HepG2 (cell line): ENCODE results near the gene THADA. TPM values are rescaled to one million over a fixed set of nuclear protein-coding genes. Genes with fewer than 3 reads are reported as not detected.

Source experiments
- AGO2 ChIP-seq: fragments of 200-400 bp; formaldehyde crosslinking; optimal IDR thresholded peaks from 2 replicates; pipeline ENCODE3; 2017; ENCODE audit warnings: mild to moderate bottlenecking, low read depth, low read length, moderate library complexity
- ATF4 ChIP-seq, 2 experiments: fragments of 450-650 bp in 1 of 2; sonication (generic) in 1 of 2; formaldehyde crosslinking; IDR thresholded peaks; 2 replicates each; pipeline versions ENCODE4 v1.5.0 to v1.8.0; 2020 to 2022; ENCODE audit warnings: mild to moderate bottlenecking in 1 of 2, missing genetic modification reagents in 1 of 2
- BRF2 ChIP-seq: sonication (generic); formaldehyde crosslinking; IDR thresholded peaks from 2 replicates; pipeline ENCODE4 v1.8.1; 2022; ENCODE audit warnings: mild to moderate bottlenecking, missing genetic modification reagents
- DR1 ChIP-seq: sonication (generic); formaldehyde crosslinking; IDR thresholded peaks from 2 replicates; pipeline ENCODE4 v1.8.0; 2021; ENCODE audit warnings: mild to moderate bottlenecking, missing genetic modification reagents, inconsistent platforms
- EEA1 ChIP-seq: sonication (generic); formaldehyde crosslinking; IDR thresholded peaks from 2 replicates; pipeline ENCODE4 v1.5.1; 2020; ENCODE audit warnings: mild to moderate bottlenecking, missing genetic modification reagents, borderline replicate concordance
- EED ChIP-seq: sonication (generic); formaldehyde crosslinking; IDR thresholded peaks from 2 replicates; pipeline ENCODE4 v1.5.0; 2020; ENCODE audit warnings: mild to moderate bottlenecking, missing genetic modification reagents
- FOSL1 ChIP-seq: sonication (generic); formaldehyde crosslinking; IDR thresholded peaks from 2 replicates; pipeline ENCODE4 v1.9.0; 2021; ENCODE audit warnings: missing genetic modification reagents, borderline replicate concordance
- PAWR ChIP-seq: sonication (generic); formaldehyde crosslinking; IDR thresholded peaks from 2 replicates; pipeline ENCODE4 v1.4.0; 2020; ENCODE audit warnings: missing genetic modification reagents, mild to moderate bottlenecking, borderline replicate concordance
- POGZ ChIP-seq: sonication (generic); formaldehyde crosslinking; IDR thresholded peaks from 2 replicates; pipeline ENCODE4 v1.4.0; 2020; ENCODE audit warnings: mild to moderate bottlenecking, missing genetic modification reagents
- RBM39 ChIP-seq: fragments of 200-400 bp; formaldehyde crosslinking; IDR thresholded peaks from one replicate; pipeline ENCODE4 v1.6.1; 2018; ENCODE audit warnings: antibody characterized with exemption, mild to moderate bottlenecking, low read depth, low read length; ENCODE audit not compliant: poor library complexity, severe bottlenecking
- RORA ChIP-seq: sonication (generic); formaldehyde crosslinking; IDR thresholded peaks from 2 replicates; pipeline ENCODE4 v1.5.0; 2020; ENCODE audit warnings: mild to moderate bottlenecking, missing genetic modification reagents, moderate library complexity
- RXRA ChIP-seq: sonication (generic); formaldehyde crosslinking; IDR thresholded peaks from 2 replicates; pipeline ENCODE4 v1.5.1; 2020; ENCODE audit warnings: missing genetic modification reagents
- SAFB2 ChIP-seq: sonication (generic); formaldehyde crosslinking; IDR thresholded peaks from 2 replicates; pipeline ENCODE4 v1.5.1; 2020; ENCODE audit warnings: missing genetic modification reagents, low read depth, mild to moderate bottlenecking, borderline replicate concordance
- SIX4 ChIP-seq: sonication (generic); formaldehyde crosslinking; IDR thresholded peaks from 2 replicates; pipeline ENCODE4 v1.4.0; 2020; ENCODE audit warnings: missing genetic modification reagents
- TBL1XR1 ChIP-seq: fragments of 150-350 bp; IDR thresholded peaks from 2 replicates; pipeline ENCODE4 v1.6.1; 2014; ENCODE audit warnings: borderline replicate concordance, low read length; ENCODE audit not compliant: partially characterized antibody
- TRIM24 ChIP-seq: sonication (generic); formaldehyde crosslinking; IDR thresholded peaks from 2 replicates; pipeline ENCODE4 v1.8.0; 2022; ENCODE audit warnings: mild to moderate bottlenecking, missing genetic modification reagents
- ZGPAT ChIP-seq: IDR thresholded peaks from 2 replicates; pipeline ENCODE4 v1.6.1; 2016; ENCODE audit warnings: mild to moderate bottlenecking
- ZNF207 ChIP-seq: fragments of 450-650 bp; IDR thresholded peaks from 2 replicates; pipeline ENCODE4 v1.6.1; 2016; ENCODE audit warnings: antibody characterized with exemption, borderline replicate concordance
- ZNF292 ChIP-seq: sonication (generic); formaldehyde crosslinking; IDR thresholded peaks from 2 replicates; pipeline ENCODE4 v1.8.1; 2022; ENCODE audit warnings: mild to moderate bottlenecking, low read depth, missing genetic modification reagents, borderline replicate concordance
- ZNF34 ChIP-seq: sonication (generic); formaldehyde crosslinking; IDR thresholded peaks from 2 replicates; pipeline ENCODE4 v1.4.0; 2020; ENCODE audit warnings: mild to moderate bottlenecking, missing genetic modification reagents, borderline replicate concordance
- ZNF343 ChIP-seq: sonication (generic); formaldehyde crosslinking; IDR thresholded peaks from 2 replicates; pipeline ENCODE4 v1.4.0; 2020; ENCODE audit warnings: mild to moderate bottlenecking, missing genetic modification reagents
- ZNF670 ChIP-seq: sonication (generic); formaldehyde crosslinking; IDR thresholded peaks from 2 replicates; pipeline ENCODE4 v1.8.0; 2022; ENCODE audit warnings: mild to moderate bottlenecking, missing genetic modification reagents, borderline replicate concordance
- ZNF878 ChIP-seq: sonication (generic); formaldehyde crosslinking; IDR thresholded peaks from 2 replicates; pipeline ENCODE4 v1.8.1; 2023; ENCODE audit warnings: mild to moderate bottlenecking, missing genetic modification reagents, moderate library complexity
- ZSCAN5A ChIP-seq: sonication (generic); formaldehyde crosslinking; IDR thresholded peaks from 2 replicates; pipeline ENCODE4 v1.8.0; 2022; ENCODE audit warnings: mild to moderate bottlenecking, missing genetic modification reagents, borderline replicate concordance
- polyA plus RNA-seq, 8 experiments: library from polyadenylated mRNA; depleted of rRNA in 3 of 8; stranded (reverse) in 7 of 8; unstranded in 1 of 8; fragments of >200 nt; fragmentation: Illumina TruSeq in 4 of 8; extraction: Trizol in 4 of 8; gene quantifications; 2 replicates each; pipeline versions ENCODE4 v1.2.1 to v1.2.3, GENCODE V29; 2011 to 2016; ENCODE audit warnings: low read depth in 4 of 8, missing spikeins in 1 of 8, mixed read lengths in 1 of 8; ENCODE audit not compliant: insufficient read depth in 1 of 8
- total RNA-seq, 5 experiments: library from RNA; depleted of rRNA; stranded (reverse); fragments of >200 nt; fragmentation: Illumina TruSeq; extraction: Trizol; gene quantifications; 2 replicates each; pipeline ENCODE4 v1.2.3, GENCODE V29; 2016; ENCODE audit warnings: low read depth in 1 of 5

Gene THADA
- total and polyA plus RNA-seq, 2 of the 13 experiments (the other 11 are each of a cell fraction or from before 2014, with no cell fraction given), result 12.7 to 21.7 TPM

- TF ChIP-seq BRF2 (CRISPR knock-in tag) (0 out of 2 replicates have a peak, but pooled peaks have one; percentile 11), RXRA (peak; percentile 97), ZNF207 (no peak), AGO2 (peak; percentile 90), ATF4 (CRISPR knock-in tag; IDR thresholded peaks at IDR 0.05) (no peak), PAWR (no peak), POGZ (CRISPR knock-in tag) (peak; percentile 79), RORA (CRISPR knock-in tag) (no peak), ZSCAN5A (CRISPR knock-in tag) (no peak; the same call in 1 of the 2 replicates), TBL1XR1 (peak; percentile 68), EED (no peak), ZNF343 (CRISPR knock-in tag) (no peak), ZNF670 (CRISPR knock-in tag) (peak; percentile 78; the same call in 1 of the 2 replicates), ZNF34 (CRISPR knock-in tag) (peak; percentile 43; the same call in 1 of the 2 replicates), RBM39 (peak; percentile 15), ZGPAT (CRISPR knock-in tag) (peak; percentile 96), SAFB2 (CRISPR knock-in tag) (peak; percentile 70; the same call in 1 of the 2 replicates), TRIM24 (CRISPR knock-in tag) (no peak), DR1 (peak; percentile 52; the same call in 1 of the 2 replicates), ZNF878 (CRISPR knock-in tag) (0 out of 2 replicates have a peak, but pooled peaks have one; percentile 8), FOSL1 (CRISPR knock-in tag) (no peak), EEA1 (CRISPR knock-in tag) (no peak), ZNF292 (CRISPR knock-in tag) (no peak), SIX4 (peak; percentile 80; the same call in 1 of the 2 replicates)
Observed at GRCh38 chr2:43194121-43194869, 401.5 kb downstream of the THADA start (continued).
